ENCODE results near the gene GALNT2. TPM values are rescaled to one million over a fixed set of nuclear protein-coding genes. Genes with fewer than 3 reads are reported as not detected.

The GALNT2 gene
- total and polyA plus RNA-seq, 12 donors: 9.7 to 35.1 (median 25.8) TPM

DNA sequence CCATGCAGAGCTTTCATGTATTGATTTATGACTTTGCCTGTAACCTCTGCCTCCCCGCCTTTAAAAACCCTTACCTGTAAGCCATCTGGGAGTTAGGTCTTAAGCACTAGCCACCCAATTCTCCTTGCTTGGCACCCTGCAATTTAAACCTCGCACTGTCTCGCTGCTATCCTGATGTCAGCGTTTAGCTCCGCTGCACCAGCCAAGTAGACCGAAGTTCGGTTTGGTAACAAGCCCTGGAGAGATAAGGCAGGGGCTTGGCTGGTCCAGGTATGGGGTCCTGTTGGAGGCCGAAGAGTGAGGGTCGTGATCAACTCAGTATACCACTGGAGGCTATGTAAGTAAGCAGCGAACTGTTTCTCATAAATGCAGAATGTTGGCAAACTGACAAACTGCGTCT lies 64.4 kb downstream of the GALNT2 start:
- no peak overlapping the region for H3K27ac ChIP-seq
- no peak overlapping the region for H3K4me3 ChIP-seq
- H3K27me3 ChIP-seq: no peaks in the 10 kb centered on the region
- TF ChIP-seq, protein P1, sequence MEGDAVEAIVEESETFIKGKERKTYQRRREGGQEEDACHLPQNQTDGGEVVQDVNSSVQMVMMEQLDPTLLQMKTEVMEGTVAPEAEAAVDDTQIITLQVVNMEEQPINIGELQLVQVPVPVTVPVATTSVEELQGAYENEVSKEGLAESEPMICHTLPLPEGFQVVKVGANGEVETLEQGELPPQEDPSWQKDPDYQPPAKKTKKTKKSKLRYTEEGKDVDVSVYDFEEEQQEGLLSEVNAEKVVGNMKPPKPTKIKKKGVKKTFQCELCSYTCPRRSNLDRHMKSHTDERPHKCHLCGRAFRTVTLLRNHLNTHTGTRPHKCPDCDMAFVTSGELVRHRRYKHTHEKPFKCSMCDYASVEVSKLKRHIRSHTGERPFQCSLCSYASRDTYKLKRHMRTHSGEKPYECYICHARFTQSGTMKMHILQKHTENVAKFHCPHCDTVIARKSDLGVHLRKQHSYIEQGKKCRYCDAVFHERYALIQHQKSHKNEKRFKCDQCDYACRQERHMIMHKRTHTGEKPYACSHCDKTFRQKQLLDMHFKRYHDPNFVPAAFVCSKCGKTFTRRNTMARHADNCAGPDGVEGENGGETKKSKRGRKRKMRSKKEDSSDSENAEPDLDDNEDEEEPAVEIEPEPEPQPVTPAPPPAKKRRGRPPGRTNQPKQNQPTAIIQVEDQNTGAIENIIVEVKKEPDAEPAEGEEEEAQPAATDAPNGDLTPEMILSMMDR (IDR thresholded peaks at IDR 0.05): no peak
- ATAC-seq (no peak), DNase-seq (no peak)
- H3K36me3 ChIP-seq: peaks cover 0 to 6% (median 0%) of the 10 kb centered on the region in 9 donors
- peaks cover 0 to 33% (median 17%) of the 10 kb centered on the region in 9 donors for H3K4me1 ChIP-seq
- intact Hi-C loops (cut with DNase I): no loop called here
- H3K9me3 ChIP-seq: no peaks in the 10 kb centered on the region
- WGBS, 2 donors: 96 to 97% methylated on average over 11 of the region's 11 CpGs

DNA sequence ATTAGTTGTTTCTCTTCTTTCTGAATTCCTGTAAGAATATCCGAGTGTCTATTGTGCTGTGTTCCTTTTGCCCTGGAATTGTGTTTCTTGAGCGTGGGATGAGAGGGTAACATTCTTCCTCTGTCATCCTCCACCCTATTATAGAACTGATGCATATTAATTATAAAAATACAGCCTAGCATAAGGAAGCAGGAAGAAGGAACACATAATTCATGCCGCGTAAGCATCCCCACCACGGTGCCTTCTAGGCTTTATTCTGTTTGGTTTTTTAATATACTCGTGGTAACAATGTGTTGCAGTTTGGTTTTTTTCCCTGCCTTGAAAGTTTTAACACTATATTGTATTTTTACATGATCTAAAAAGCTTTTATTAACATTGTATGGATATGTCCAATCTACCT lies 65.7 kb downstream of the GALNT2 start:
- WGBS, 2 donors: 65 to 71% methylated on average over 6 of the region's 6 CpGs
- Histone ChIP-seq H3K27ac (no peak overlapping the region), H3K9me3 (no peaks in the 10 kb centered on the region), H3K4me1 (peaks cover 6 to 36% (median 26%) of the 10 kb centered on the region in 9 donors), H3K27me3 (no peaks in the 10 kb centered on the region), H3K36me3 (peaks cover 0 to 6% (median 0%) of the 10 kb centered on the region in 9 donors), H3K4me3 (no peak overlapping the region)
- ATAC-seq (no peak), DNase-seq (no peak)
- intact Hi-C loops (cut with DNase I): no loop called here
- TF ChIP-seq, protein P1 (IDR thresholded peaks at IDR 0.05): no peak

DNA sequence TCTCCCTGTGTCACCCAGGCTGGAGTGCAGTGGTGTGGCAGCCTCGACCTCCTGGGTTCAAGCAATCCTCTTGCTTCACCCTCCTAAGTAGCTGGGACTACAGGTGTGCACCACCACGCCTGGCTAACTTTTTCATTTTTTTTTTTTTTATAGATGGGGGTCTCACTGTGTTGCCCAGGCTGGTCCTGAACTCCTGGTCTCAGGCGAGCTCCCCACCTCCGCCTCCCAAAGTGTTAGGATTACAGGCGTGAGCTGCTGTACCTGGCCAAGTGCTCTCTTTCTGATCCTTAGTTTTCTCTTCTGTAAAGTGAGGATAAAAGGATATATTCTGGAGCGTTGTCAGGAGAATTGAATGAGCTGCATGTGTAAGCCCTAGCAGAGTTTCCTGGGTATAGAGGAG lies 68.7 kb downstream of the GALNT2 start:
- peaks cover 22 to 48% (median 36%) of the 10 kb centered on the region in 9 donors for H3K4me1 ChIP-seq
- intact Hi-C loops (cut with DNase I): no loop called here
- H3K4me3 ChIP-seq: no peak overlapping the region
- H3K27me3 ChIP-seq: no peaks in the 10 kb centered on the region
- DNase-seq (no peak), ATAC-seq (no peak)
- H3K9me3 ChIP-seq: no peaks in the 10 kb centered on the region
- no peak overlapping the region for H3K27ac ChIP-seq
- H3K36me3 ChIP-seq: no peaks in the 10 kb centered on the region
- TF ChIP-seq, protein P1 (IDR thresholded peaks at IDR 0.05): no peak
- 97 to 98% methylated on average over 6 of the region's 6 CpGs for WGBS, 2 donors

DNA sequence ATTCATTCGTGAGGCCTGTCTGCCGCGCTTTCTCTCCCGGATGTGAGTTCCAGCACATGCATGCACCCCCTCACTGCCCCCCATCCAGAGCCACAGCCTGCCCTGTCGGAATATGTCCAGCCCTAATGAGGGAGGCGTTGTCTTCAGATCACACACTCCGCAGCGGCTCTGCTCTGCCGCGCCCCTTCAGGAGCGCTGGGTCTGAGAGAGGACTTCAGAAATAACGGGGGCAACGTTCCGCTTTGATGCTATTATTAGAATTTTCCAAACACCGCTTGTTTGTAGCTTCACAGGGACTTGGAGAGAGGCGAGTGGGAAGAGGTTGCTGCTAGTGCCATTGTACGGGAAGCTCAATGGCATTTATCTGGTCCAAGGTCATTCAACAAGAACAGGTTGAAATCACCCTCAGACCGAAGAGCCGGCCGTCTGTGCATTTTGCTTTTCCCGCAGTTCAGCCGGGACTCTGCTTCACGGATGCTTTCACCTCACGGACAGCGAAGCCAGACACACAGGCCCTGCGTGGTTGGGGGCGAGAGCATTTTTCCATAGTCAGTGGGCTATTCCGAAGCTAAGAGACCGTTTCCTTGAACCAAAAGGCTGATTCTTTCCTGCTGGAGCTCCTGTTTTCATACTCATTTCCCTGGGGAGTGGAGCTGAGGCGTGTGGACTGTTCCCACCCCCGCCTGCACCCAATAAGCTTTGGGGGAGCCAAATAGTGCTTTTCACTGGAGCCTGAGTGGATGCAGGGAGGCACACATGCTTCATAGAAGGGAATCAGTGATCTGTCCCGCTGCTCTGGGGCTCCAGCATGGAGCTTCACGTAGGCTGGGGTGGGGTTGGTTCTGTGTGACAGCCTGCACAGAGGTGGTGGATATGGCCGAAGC lies 69.7 kb downstream of the GALNT2 start:
- H3K9me3 ChIP-seq: no peaks in the 10 kb centered on the region
- H3K27me3 ChIP-seq: no peaks in the 10 kb centered on the region
- peak overlapping the region in 2 of 10 donors; percentile 4 to 18 for H3K4me3 ChIP-seq
- peaks cover 22 to 49% (median 41%) of the 10 kb centered on the region in 9 donors for H3K4me1 ChIP-seq
- H3K36me3 ChIP-seq: no peaks in the 10 kb centered on the region
- TF ChIP-seq, protein P1 (IDR thresholded peaks at IDR 0.05): no peak
- ATAC-seq (peak; percentile 13 to 76 (median 47)), DNase-seq (no peak)
- intact Hi-C loops (cut with DNase I): no loop called here
- WGBS, 2 donors: 44 to 58% methylated on average over 34 of the region's 34 CpGs
- peak overlapping the region in 2 of 10 donors; percentile 11 to 25 for H3K27ac ChIP-seq

All from heart right ventricle (tissue), 16 donors.